ENCODE results near the gene MSI2.

Gene MSI2

DNA sequence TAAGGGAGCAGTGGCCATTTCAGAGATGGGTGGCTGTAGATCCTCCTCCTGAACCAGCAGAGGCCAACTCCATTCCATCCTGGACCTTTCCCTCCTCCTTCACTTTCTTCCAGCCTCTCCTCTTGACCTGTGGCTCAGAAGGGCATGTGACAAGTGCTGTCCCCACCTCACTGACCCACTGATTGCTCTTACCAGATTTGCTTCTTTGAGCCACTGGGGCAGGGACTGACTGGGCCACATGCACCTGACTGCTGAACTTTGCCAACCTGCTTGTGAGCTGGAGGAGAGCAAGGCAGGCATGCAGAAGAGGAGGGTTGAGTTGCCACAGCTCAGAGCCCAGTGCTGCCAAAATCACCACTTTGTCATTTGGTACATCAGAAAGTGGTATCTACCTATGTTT, 68.3 kb downstream of the MSI2 start:
- DNase-seq = no peak

DNA sequence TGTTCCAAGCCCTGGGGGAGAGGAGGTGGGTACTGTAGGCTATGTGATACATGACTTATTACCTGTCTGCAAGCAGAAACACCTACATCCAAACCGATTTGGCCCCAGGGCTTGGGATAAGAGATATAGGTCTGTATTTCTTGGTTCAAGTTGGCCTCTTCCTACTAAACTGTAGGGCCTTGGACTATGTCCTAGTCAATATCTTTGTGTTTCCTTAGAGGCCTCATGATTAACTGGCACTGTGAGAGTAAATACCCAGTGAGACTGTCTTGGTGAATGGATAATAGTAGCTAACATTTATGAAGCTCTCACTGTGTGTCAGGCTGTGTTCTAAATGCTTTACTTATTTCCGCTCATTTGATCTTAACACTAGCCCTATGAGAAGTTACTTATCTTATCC, 70.0 kb downstream of the MSI2 start:
- DNase-seq = no peak

DNA sequence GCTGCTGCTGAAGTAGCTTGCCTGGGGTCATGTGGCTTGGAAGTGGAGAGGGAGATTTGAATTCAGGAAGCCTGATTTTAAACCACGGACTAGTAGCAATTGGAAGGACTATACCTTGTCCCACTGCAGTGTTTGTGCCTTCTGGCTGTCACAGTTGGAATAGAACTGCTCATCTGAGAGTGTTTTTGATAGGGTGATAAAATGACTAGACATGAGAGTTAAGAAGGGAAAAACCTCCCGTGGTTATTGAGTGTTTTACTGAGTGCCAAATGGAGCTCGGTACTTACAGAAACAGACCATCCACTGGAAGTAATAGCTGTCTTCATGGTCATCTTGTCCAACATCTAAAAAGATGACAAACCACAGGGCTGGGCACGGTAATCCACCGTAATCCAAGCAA, 70.4 kb downstream of the MSI2 start:
- DNase-seq = no peak

DNA sequence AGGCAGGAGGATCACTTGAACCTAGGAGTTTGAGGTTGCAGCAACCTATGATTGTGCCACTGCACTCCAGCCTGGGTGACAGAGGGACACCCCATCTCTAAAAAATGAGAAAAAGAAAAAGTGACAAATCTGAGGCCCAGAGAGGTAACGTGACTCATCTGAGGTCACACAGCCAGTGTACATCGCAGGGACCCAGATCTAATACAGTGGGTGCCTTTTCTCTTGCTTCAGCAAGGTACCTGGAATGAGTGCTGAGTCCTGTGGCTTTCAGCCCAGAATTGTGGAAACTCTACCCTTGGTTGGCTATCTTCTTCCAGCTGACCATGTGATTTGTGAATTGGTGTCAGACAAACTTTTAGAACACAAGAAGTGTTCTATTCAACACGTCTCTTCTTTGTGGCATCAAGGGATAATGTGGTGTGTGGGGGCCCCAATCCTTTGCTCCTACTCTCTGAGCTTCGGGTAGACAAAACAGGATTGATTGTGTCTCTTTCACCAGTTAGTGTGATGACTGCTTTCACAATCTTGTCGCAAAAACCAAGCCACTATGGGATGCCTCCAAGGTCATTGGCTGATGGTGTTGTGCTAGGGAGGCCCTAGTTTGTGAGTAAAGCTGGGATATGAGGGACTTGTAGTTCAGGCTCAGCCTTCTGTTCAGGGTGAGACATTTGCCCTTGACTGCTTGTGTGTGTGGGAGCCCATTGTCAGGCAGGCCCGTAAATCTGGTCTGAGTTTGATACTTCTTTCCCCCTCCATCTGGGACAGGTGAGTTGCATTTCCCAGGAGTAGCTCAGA, 71.0 kb downstream of the MSI2 start:
- DNase-seq = no peak

DNA sequence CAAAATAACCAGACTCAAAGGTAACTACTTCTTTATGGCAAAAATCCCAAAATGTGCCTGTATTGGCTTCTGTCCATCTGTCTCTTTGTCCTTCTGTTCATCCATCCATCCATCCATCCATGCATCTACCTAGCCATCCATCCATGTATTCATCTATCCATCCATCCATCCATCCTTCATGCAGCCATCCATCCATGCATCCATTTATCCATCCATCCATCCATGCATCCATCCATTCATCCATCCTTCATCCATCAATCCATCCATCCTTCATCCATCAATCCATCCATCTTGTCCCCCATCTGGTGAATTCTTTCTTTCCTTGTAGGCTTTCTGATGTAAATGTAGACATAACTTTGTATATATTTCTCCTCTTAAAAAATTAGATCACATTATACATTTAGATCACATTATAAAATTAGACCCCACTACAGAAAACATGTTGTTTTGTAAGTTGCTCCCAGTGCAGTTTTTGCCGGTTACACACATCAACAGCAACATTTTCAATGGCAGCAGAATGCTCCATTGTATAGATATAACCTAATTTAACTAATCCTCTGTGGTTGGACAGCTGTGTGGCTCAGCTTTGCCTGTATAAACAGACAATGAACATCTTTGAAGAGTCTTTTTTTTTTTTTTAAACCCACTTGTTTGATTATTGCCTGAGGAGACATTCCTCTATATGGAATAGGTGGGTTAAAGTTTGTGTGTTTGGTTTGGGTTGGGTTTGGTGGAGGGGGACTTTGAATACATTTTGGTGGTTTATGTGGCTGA, 72.0 kb downstream of the MSI2 start:
- DNase-seq = no peak

DNA sequence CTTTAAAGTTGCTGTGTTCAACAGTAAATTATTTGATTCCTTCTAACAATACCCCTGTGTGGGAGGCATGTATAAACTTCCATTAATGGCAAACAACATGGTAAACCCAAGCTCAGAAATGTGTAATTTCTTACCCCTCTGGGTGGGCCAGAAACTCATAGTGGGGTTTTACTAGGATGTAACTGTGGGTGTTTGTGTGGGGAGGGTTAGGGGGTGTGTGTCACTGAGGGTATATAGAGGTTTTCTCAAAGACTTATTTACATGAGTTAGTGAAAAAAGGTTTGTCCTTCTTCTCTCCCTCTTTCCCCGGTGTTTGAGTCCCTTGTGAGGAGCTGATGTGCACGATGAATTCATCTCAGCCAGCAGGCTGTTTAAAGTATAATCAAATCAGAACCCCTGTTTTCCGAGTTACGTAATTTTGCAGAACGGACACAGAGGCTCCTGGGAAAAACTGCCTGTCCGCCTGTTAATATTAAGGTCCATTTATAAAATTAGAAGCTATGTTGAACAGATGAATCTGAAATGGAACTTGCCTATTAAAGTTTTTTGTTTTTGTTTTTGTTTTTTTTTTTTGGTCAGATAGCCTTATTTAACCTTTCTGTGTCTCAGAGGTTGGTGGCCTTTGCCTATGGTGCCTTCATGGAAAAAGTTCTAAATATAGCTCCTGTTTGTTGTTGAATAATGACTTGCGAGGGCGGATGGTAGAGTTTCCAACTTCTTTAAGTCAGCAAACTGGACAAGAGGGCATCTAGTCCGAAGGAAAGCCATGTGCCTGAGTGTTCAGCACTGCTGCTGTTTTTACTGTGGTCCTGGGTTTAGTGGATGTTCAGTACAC, 73.3 kb downstream of the MSI2 start:
- DNase-seq = no peak

DNA sequence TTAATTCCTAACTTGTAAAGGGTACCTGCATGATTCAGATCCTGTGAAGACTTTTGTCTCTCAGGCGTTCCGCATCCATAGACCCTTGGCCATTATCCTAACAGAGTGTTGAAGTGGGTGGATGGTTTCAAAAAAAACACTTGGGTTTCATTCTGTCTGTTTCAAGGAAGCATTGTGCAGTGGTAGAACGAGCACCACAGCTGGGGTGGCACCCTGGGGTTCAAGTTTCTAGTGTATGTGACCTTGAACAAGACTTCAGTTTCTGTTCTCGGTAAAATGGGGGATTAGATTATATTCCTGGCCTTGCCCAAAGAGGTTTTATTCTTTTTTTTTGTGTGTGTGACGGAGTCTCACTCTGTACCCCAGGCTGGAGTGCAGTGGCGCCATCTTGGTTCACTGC, 74.3 kb downstream of the MSI2 start:
- no peak for DNase-seq

DNA sequence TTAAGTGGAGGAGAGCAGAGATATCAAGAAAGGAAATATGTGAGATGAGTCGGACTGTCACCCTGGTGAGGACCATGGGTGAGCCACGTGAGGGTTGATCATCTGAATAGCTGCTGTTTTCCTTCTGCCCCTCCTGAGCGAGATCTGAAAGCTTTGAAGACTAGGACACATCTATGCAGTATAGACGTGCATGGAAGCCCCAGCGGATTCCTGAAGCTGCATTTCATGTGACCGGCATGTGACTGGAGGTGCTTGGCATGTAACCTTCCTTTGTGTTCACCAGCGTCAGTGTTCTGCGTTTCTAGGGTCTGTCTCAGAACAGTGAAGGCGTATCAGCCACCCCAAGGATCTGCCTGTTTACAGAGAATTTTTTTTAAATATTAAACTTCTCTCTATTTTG, 75.1 kb downstream of the MSI2 start:
- no peak for DNase-seq

DNA sequence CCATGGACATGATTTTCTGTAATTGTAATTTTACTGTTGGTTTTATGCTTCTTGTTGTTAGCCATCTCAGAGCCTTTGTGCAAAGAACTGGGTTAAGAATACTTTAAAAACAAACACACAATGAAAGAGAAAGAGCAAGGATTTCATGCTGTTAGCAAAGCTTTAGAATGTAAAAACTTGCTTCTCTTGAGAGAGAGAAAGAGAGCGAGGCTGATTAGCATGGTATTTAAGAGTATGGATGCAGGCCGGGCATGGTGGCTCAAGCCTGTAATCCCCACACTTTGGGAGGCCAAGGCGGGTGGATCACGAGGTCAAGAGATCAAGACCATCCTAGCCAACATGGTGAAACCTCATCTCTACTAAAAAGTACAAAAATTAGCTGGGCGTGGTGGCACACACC, 76.2 kb downstream of the MSI2 start:
- DNase-seq = no peak

DNA sequence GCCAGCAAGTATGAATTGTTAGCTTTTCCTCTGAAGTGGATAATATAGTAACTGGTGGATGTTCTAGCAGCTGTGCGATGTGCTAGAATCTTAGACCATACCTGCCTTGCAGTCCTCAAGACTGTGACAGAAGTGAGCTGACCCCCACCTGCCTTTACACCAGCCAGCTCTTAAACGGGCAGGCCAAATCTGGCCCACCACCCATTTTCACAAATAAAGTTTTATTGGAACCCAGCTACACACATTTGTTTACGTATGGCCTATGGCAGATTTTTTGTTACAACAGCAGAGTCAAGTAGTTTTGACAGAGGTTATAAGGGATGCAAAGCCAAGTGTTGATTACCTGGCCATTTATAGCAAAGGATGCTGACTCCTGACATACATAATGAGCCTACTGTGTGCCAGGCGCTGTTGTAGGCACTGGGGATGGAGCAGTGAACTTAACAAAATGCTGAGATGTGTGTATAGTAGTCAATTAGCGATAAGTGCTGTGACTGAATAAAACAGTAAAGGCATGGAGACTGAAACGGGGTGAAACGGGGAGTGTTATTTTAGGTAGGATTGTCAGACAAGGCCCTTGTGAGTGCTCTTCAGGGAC, 79.0 kb downstream of the MSI2 start:
- no peak for DNase-seq

DNA sequence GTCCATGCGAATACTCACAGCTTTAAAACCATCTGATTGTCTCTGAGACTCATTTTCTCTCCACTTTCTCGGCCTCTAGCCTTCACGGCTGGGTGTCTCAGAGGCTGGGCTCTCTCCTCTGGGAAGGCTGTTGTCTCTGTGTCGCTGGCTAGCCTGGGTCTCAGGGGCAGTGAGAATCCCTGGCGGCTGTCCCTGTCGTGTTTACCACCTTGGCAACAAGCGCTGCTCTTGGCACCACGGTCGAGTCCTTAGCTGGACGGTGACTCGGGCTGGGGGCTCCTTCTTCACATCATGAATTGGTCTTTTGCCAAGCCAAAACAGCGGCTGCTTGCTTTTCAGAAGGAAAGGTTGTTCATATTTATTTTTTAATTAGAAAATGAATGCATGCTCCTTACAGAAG, 81.1 kb downstream of the MSI2 start:
- DNase-seq = no peak

DNA sequence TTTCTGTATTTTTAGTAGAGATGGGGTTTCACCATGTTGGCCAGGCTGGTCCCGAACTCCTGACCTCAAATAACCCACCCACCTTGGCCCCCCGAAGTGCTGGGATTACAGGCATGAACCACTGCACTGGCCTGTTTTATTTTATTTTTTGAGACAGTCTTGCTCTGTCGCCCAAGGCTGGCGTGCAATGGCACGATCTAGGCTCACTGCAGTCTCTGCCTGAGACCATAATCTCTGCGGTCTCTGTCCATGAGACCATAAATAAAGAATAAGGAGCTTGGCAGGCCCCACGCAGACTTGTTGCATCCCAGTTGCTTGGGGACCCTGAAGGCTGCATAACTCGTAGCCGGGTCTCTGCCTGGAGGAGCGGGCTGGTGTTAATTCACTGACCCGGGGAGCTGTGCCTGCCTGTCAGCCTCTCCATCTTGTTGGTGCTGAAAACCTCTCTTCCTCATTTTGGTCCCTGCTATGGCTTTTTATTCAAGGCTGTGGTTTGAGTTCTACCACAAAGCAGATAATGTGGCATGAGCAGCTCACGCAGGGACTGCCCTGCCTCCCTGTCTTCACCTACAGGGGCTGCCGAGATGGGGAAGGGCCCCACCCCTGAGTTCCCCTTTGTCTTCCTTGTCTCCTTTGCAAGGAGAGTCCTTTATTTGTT, 82.1 kb downstream of the MSI2 start:
- no peak for DNase-seq

DNA sequence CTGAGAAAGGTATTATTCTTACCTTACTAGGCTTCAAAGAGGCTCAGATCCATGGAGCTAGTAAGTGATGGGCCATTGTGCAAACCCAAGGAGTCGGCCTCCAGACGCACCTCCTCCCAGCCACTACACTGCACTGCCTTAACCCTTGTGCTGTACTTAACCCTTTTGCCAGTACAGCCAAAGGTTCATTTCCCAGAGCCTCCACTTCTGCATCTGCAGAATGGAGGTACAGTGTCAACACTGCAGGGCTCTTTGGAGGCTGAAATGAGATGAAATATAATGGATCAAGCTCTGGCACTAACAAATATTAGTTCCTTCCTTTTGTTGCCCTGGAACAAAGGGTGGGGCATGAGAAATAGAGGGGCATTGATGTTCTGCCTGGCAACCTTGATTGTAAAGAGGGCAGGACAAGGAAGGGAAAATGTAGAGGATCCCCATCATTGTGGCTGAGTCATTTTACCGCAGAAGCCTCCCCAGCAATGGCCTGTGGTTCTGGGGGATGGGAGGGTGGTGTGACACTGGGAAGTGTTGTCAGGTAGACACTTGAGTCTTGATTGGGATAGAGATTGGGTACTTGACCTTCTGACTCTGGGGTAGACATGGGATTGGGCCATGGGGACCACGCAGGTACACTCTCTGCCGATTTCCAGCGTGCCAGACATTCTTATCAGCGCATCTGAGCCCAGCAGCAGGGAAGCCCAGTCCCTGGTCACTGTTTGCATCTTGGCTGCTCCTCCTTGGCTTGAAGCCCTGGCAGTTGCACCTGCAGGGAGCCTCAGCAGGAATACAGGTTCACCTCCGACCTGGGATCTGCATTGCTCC, 84.0 kb downstream of the MSI2 start:
- DNase-seq = no peak

DNA sequence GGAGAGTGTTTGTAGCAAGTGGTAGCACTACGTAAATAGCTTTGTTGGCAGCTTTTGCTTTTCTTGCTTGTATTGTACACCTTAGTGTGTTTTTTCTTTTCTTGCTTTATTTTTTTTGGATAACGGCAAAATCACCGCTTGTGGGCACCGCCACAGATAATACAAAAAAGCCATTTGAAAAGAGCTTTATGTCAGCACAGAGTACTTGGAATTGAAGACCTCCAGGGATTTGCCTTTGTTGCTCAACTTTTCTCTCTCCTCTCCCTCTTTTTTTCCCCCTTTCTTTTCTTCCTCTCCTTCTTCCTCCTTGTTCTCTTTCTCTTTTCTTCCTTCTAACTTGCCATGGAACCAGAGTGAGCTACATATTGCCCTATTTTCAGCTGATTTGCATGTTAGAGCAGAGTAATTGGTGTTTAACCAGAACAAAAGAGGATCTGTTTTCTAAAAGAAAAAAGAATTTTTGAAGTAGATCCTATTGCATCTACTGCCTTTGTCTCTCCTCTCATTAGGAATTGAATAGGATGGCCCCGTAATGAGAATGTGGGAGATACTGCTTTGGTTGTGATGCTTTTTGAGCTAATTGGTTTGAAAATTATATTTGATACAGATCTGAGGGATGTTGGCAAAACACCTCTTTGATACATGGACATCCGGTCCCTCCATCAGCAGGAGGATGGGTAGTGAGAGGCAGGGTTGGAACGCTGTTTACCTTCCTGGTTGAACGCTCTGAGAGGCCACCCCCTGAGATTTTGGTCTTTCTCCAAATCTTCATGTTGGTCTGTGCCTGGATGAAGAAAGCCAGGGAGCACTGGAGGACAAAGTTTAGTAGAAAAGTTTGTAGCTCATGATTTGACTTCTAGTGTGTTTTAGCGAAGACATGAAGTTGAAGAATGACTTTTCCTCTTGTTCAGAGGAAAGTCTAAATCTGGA, 85.6 kb downstream of the MSI2 start:
- DNase-seq = no peak

DNA sequence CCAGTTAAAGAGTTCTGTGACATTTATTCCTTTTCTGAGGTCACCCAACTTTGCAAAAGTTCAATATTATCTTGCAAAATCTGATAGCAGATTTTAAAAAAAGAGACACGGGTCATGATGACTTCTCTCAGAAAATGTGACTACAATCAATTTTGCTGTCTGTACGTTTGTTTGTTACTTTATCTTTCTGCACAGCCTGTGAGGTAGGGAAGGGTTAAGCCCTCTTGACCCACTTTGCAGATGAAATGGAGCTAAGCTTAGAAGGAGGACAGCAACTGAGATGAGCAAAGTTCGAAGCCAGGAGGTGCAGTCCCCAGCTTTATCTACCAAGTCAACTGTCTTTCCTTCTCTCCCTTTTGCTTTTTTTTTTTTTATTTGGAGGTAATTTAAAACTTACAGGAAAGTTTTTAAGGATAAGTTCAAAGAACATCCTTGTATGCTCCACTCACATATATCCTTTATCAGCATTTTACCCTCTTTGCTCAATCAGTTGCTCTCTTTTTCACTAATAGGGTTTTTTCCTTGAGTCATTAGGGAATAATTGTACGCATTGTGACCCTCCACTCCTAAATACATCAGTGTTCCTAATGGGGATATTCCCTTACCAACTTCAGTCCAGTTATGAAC, 86.8 kb downstream of the MSI2 start:
- DNase-seq = no peak

DNA sequence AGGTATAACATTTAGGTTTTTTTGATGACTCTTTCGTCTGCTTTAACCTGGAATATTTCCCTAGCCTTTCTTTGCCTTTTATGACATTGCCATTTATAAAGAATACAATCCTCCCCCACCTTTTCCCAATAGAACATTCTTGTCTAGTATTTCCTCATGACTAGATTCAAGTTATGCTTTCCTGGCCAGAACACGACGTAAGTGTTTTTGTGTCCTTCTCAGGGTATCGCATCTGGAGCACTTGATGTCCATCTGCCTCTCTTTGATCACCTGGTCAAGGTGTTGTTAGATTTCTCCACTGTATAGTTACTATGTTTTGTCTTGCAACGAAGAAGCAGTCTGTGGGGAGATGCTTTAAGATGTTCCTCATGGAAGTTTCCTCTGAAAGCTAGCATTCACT, 87.4 kb downstream of the MSI2 start:
- DNase-seq = no peak

DNA sequence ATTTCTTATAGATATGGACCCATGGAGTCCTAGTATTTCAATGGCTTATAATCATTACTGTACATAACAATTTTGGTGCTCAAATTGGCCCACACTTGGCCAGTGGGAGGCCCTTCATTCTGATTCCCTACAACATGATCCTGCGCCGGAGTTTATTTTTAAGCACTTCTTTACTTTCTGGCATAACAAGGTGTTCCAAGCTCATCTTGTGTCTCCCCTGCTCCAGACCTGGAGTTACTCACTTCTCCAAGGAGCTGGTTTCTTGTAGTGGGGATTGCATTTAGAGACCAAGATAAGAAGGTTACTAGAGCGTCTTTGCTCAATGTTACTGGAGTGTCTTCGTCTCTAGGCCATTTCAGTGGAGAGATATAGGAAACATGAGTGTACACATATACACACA, 87.9 kb downstream of the MSI2 start:
- no peak for DNase-seq

DNA sequence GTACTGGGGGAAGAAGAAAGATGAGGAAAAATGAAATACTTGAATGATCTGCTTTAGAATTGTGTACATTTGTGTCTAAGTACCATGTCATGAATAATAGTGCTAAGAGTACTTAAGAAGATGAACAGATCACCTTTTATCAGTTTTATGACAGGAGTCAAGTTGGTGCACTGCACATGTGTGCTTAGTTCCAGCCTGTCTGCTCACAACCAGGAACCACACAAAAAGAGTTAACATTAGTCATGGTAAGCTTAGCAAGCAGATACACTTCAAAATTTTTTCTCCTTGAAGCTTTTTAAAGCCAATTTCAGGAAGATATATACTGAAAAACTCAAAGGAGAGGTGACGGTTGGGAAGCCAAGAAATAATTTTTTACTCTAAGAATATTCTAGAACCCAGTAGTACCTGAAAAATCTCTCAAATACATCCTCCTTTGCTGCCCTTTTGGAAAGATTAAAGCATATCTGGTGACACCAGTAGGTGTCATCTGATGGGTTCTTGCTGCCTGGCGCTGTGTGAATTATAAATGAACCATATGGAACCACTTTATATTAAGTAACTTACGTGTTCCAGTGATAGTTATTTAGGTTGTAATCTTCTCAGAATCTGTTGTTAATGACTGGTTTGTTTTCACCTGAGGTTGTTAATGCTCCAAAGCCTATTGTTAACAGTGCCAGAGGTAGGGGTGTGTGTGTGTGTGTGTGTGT, 93.4 kb downstream of the MSI2 start:
- DNase-seq = no peak

DNA sequence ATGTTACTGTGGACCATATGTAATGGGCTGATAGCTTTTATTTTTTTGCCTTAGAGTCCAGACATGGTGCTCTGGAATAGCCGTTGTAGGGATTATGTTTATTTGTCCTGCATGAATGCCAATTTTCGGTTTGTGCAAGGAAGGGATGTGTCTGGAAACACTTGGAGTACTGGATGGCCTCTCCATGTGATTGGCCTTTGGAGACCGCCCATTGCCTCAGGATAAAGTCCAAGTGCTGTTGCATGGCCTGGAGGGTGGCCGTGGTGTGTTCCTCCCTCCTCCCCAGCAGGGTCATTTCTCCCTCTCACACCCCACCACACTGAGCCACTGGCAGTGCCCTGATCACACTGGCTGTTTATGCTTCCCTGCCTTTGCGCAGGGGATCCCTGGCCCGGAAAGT, 93.9 kb downstream of the MSI2 start:
- no peak for DNase-seq

Data from inflammatory macrophage treated with lipopolysaccharide for 4 hours (primary cell).